ENCODE data around the gene DCN.

DNA sequence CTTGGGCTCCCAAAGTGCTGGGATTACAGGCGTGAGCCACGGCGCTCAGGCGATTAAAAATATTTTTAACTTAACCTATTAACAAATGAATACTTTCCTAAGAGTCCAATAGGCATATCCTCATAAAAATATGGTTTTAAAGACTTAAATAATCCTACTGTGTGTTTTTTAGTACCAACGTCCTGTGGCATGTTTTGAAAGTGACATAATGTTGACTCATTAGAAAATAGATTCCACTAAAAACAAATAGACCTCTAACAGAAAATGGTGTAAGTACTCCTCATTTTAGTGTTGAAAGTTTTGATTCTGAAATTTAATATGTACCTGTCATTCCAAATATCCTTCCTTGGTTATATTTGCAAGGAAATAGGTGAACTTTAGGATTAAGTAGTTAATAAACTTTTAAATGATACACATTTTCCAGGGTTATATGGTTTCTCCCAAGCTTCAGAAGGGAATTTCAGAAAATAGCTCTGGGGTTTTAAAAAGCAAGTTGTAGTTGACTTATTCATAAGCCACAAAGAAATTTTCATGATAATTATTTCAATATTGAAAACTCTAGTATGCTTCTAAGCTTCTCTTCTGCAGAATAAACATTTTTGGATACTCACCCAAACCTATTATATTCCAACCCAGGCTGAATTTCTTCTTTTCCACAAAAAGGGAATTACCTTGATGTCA is 59.2 kb downstream of the DCN start:
- TF ChIP-seq, protein P1, sequence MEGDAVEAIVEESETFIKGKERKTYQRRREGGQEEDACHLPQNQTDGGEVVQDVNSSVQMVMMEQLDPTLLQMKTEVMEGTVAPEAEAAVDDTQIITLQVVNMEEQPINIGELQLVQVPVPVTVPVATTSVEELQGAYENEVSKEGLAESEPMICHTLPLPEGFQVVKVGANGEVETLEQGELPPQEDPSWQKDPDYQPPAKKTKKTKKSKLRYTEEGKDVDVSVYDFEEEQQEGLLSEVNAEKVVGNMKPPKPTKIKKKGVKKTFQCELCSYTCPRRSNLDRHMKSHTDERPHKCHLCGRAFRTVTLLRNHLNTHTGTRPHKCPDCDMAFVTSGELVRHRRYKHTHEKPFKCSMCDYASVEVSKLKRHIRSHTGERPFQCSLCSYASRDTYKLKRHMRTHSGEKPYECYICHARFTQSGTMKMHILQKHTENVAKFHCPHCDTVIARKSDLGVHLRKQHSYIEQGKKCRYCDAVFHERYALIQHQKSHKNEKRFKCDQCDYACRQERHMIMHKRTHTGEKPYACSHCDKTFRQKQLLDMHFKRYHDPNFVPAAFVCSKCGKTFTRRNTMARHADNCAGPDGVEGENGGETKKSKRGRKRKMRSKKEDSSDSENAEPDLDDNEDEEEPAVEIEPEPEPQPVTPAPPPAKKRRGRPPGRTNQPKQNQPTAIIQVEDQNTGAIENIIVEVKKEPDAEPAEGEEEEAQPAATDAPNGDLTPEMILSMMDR (IDR thresholded peaks at IDR 0.05; ENCODE audit: low read depth, low read length, poor library complexity, severe bottlenecking), result no peak
- TF ChIP-seq EZH2phosphoT487 (IDR thresholded peaks at IDR 0.05; ENCODE audit: borderline replicate concordance, low read length), result no peak

All from DOHH2 (cell line).